T-helper 2 cell treated with Interferon-gamma antibody and Interleukin-4, amounts not matched to agents 5 μg/mL and 100 μg/mL, for 36 hours (primary cell): ENCODE results near the gene IL18RAP.
A peak's percentile ranks its signal among the peaks of the same experiment; 100 is the strongest.

Source experiments
- DNase-seq: peaks from one replicate; pipeline ENCODE4 v3.0.0; 2021; ENCODE audit warnings: low spot score
- H3K27ac Mint-ChIP-seq: one replicate; pipeline ENCODE4 v1.8.0; 2021; ENCODE audit warnings: mild to moderate bottlenecking, mixed read lengths
- H3K27me3 Mint-ChIP-seq: one replicate; pipeline ENCODE4 v1.8.0; 2021; ENCODE audit warnings: low read depth, mixed read lengths
- H3K36me3 Mint-ChIP-seq: one replicate; pipeline ENCODE4 v1.8.0; 2021; ENCODE audit warnings: low read depth, mixed read lengths
- H3K4me1 Mint-ChIP-seq: one replicate; pipeline ENCODE4 v1.8.0; 2021; ENCODE audit warnings: low read depth, mixed read lengths
- H3K4me3 Mint-ChIP-seq: one replicate; pipeline ENCODE4 v1.8.0; 2022; ENCODE audit warnings: mild to moderate bottlenecking, moderate library complexity, mixed read lengths
- H3K9me3 Mint-ChIP-seq: one replicate; pipeline ENCODE4 v1.8.0; 2021; ENCODE audit warnings: mixed read lengths

Gene IL18RAP

GRCh38 chr2:102453501-102453900, 30.5 kb downstream of the IL18RAP start:
- DNase-seq, result no peak
- no peaks in the 10 kb centered on the region for H3K36me3 Mint-ChIP-seq
- no peaks in the 10 kb centered on the region for H3K9me3 Mint-ChIP-seq
- peaks cover 4% of the 10 kb centered on the region for H3K4me1 Mint-ChIP-seq
- no peak overlapping the region for H3K27ac Mint-ChIP-seq
- no peak overlapping the region for H3K4me3 Mint-ChIP-seq
- H3K27me3 Mint-ChIP-seq, result peaks cover 9% of the 10 kb centered on the region

- Mint-ChIP-seq H3K36me3 (no peaks in the 10 kb centered on the region), H3K4me3 (no peak overlapping the region), H3K27me3 (peaks cover 17% of the 10 kb centered on the region), H3K27ac (no peak overlapping the region), H3K9me3 (no peaks in the 10 kb centered on the region), H3K4me1 (peaks cover 2% of the 10 kb centered on the region)
- no peak for DNase-seq
These were observed 32.2 kb downstream of the IL18RAP start for GRCh38 chr2:102455061-102455670.

- no peak for DNase-seq
- Mint-ChIP-seq H3K27ac (no peak overlapping the region), H3K36me3 (no peaks in the 10 kb centered on the region), H3K9me3 (no peaks in the 10 kb centered on the region), H3K4me3 (no peak overlapping the region), H3K4me1 (no peaks in the 10 kb centered on the region), H3K27me3 (peaks cover 35% of the 10 kb centered on the region)
These were observed 37.5 kb downstream of the IL18RAP start for GRCh38 chr2:102460467-102460866.

GRCh38 chr2:102461188-102461587, 38.2 kb downstream of the IL18RAP start:
- no peak overlapping the region for H3K27ac Mint-ChIP-seq
- H3K27me3 Mint-ChIP-seq, result peaks cover 34% of the 10 kb centered on the region
- no peaks in the 10 kb centered on the region for H3K4me1 Mint-ChIP-seq
- no peak for DNase-seq
- H3K4me3 Mint-ChIP-seq, result no peak overlapping the region
- H3K36me3 Mint-ChIP-seq, result no peaks in the 10 kb centered on the region
- no peaks in the 10 kb centered on the region for H3K9me3 Mint-ChIP-seq

GRCh38 chr2:102463160-102463559, 40.2 kb downstream of the IL18RAP start:
- Mint-ChIP-seq H3K27ac (no peak overlapping the region), H3K36me3 (no peaks in the 10 kb centered on the region), H3K4me1 (no peaks in the 10 kb centered on the region), H3K4me3 (no peak overlapping the region), H3K27me3 (peaks cover 37% of the 10 kb centered on the region), H3K9me3 (no peaks in the 10 kb centered on the region)
- DNase-seq, result no peak

- Mint-ChIP-seq H3K27me3 (peaks cover 43% of the 10 kb centered on the region), H3K36me3 (no peaks in the 10 kb centered on the region)
- no peak for DNase-seq
These were observed 47.2 kb downstream of the IL18RAP start for GRCh38 chr2:102470168-102470567.

GRCh38 chr2:102473020-102473419, 50.1 kb downstream of the IL18RAP start, which contains the start of gene SLC9A4:
Gene SLC9A4, plus strand, starts transcription at chr2:102473226. Its CDS starts 534 bp downstream, at chr2:102473760.
- Mint-ChIP-seq H3K36me3 (no peaks in the 10 kb centered on the region), H3K27ac (no peak within 1 kb of the TSS), H3K9me3 (peaks cover 4% of the 10 kb centered on the region), H3K27me3 (peaks cover 54% of the 10 kb centered on the region), H3K4me3 (no peak within 1 kb of the TSS), H3K4me1 (no peaks in the 10 kb centered on the region)
- DNase-seq, result peak; percentile 27

More at GRCh38 chr2:102470168-102470567, 47.2 kb downstream of the IL18RAP start:
- no peaks in the 10 kb centered on the region for H3K4me1 Mint-ChIP-seq
- H3K27ac Mint-ChIP-seq, result no peak overlapping the region
- H3K4me3 Mint-ChIP-seq, result no peak overlapping the region
- peaks cover 4% of the 10 kb centered on the region for H3K9me3 Mint-ChIP-seq

GRCh38 chr2:102473631-102474030, 50.7 kb downstream of the IL18RAP start:
- Mint-ChIP-seq H3K4me3 (no peak overlapping the region), H3K27me3 (peaks cover 48% of the 10 kb centered on the region), H3K4me1 (no peaks in the 10 kb centered on the region), H3K9me3 (peaks cover 4% of the 10 kb centered on the region), H3K36me3 (no peaks in the 10 kb centered on the region), H3K27ac (no peak overlapping the region)
- no peak for DNase-seq

GRCh38 chr2:102474785-102475184, 51.8 kb downstream of the IL18RAP start:
- Mint-ChIP-seq H3K27ac (no peak overlapping the region), H3K4me3 (no peak overlapping the region), H3K4me1 (no peaks in the 10 kb centered on the region), H3K9me3 (peaks cover 4% of the 10 kb centered on the region), H3K27me3 (peaks cover 43% of the 10 kb centered on the region), H3K36me3 (no peaks in the 10 kb centered on the region)
- DNase-seq, result no peak

- Mint-ChIP-seq H3K27ac (no peak overlapping the region), H3K36me3 (no peaks in the 10 kb centered on the region), H3K27me3 (peaks cover 28% of the 10 kb centered on the region), H3K4me1 (no peaks in the 10 kb centered on the region), H3K4me3 (no peak overlapping the region), H3K9me3 (no peaks in the 10 kb centered on the region)
- no peak for DNase-seq
These were observed 55.9 kb downstream of the IL18RAP start for GRCh38 chr2:102478686-102479470.

- Mint-ChIP-seq H3K36me3 (no peaks in the 10 kb centered on the region), H3K4me3 (no peak overlapping the region), H3K4me1 (no peaks in the 10 kb centered on the region), H3K27ac (no peak overlapping the region), H3K9me3 (no peaks in the 10 kb centered on the region), H3K27me3 (peaks cover 29% of the 10 kb centered on the region)
- no peak for DNase-seq
These were observed 57.6 kb downstream of the IL18RAP start for GRCh38 chr2:102480285-102481195.

GRCh38 chr2:102481931-102482330, 59.0 kb downstream of the IL18RAP start:
- no peaks in the 10 kb centered on the region for H3K9me3 Mint-ChIP-seq
- no peaks in the 10 kb centered on the region for H3K4me1 Mint-ChIP-seq
- no peaks in the 10 kb centered on the region for H3K36me3 Mint-ChIP-seq
- DNase-seq, result no peak
- H3K27ac Mint-ChIP-seq, result no peak overlapping the region
- H3K4me3 Mint-ChIP-seq, result no peak overlapping the region
- H3K27me3 Mint-ChIP-seq, result peaks cover 21% of the 10 kb centered on the region

GRCh38 chr2:102483086-102483485, 60.1 kb downstream of the IL18RAP start:
- Mint-ChIP-seq H3K4me1 (no peaks in the 10 kb centered on the region), H3K27ac (no peak overlapping the region), H3K4me3 (no peak overlapping the region), H3K27me3 (peaks cover 16% of the 10 kb centered on the region), H3K9me3 (no peaks in the 10 kb centered on the region), H3K36me3 (no peaks in the 10 kb centered on the region)
- DNase-seq, result no peak
